OCI-LY3 (cell line): ENCODE results near the gene RAPGEF1.

Experiments
- H2AFZ ChIP-seq: fragments of 200-600, 300-600 bp; shearing (Covaris generic); 2 replicates; pipeline ENCODE4 v1.6.0; 2014; ENCODE audit warnings: antibody characterized with exemption, low read depth, low read length
- H3K27ac ChIP-seq: fragments of 200-600, 300-600 bp; sonication (generic); 2 replicates; pipeline ENCODE4 v1.5.1; 2014; ENCODE audit warnings: mild to moderate bottlenecking, low read length, moderate library complexity, mixed read lengths
- H3K27me3 ChIP-seq: fragments of 200-600, 300-600 bp; sonication (generic); 2 replicates; pipeline ENCODE4 v1.6.1; 2014; ENCODE audit warnings: low read depth, low read length, mixed read lengths
- H3K36me3 ChIP-seq: fragments of 200-600, 300-600 bp; sonication (generic); replicated peaks from 2 replicates; pipeline ENCODE3; 2014; ENCODE audit warnings: low read depth, low read length, mixed read lengths
- H3K4me1 ChIP-seq: fragments of 300-600, 200-600 bp; sonication (generic); 2 replicates; pipeline ENCODE4 v1.6.1; 2014; ENCODE audit warnings: low read length, mixed read lengths
- H3K4me2 ChIP-seq: fragments of 200-600, 300-600 bp; sonication (generic); 2 replicates; pipeline ENCODE4 v1.6.1; 2014; ENCODE audit warnings: low read length, mixed read lengths
- H3K4me3 ChIP-seq: fragments of 300-600, 200-600 bp; sonication (generic); 2 replicates; pipeline ENCODE4 v1.5.1; 2014; ENCODE audit warnings: antibody characterized with exemption, mild to moderate bottlenecking, low read length, moderate library complexity
- H3K79me2 ChIP-seq: fragments of 300-600, 200-600 bp; shearing (Covaris generic); 2 replicates; pipeline ENCODE4 v1.6.1; 2014; ENCODE audit warnings: mild to moderate bottlenecking, low read length, mixed read lengths
- H3K9ac ChIP-seq: fragments of 300-600, 200-600 bp; shearing (Covaris generic); 2 replicates; pipeline ENCODE4 v1.6.0; 2014; ENCODE audit warnings: mild to moderate bottlenecking, low read length, moderate library complexity
- H3K9me3 ChIP-seq: fragments of 200-600, 300-600 bp; shearing (Covaris generic); 2 replicates; pipeline ENCODE4 v1.6.1; 2014; ENCODE audit warnings: low read length, mixed read lengths; ENCODE audit not compliant: insufficient read depth
- H4K20me1 ChIP-seq: fragments of 200-600, 300-600 bp; sonication (generic); 2 replicates; pipeline ENCODE4 v1.6.1; 2016; ENCODE audit warnings: low read length, mixed read lengths; ENCODE audit not compliant: insufficient read depth
- CTCF ChIP-seq: fragments of 200-600, 300-600 bp; sonication (generic); IDR thresholded peaks from 2 replicates; pipeline ENCODE4 v1.5.1; 2014; ENCODE audit warnings: antibody characterized with exemption, low read length, low read depth
- EZH2phosphoT487 ChIP-seq: fragments of 200-600 bp; shearing (Covaris generic); IDR thresholded peaks from 2 replicates; pipeline ENCODE4 v1.6.1; 2018; ENCODE audit warnings: antibody characterized with exemption, mixed run types, low read depth

RAPGEF1 gene

DNA sequence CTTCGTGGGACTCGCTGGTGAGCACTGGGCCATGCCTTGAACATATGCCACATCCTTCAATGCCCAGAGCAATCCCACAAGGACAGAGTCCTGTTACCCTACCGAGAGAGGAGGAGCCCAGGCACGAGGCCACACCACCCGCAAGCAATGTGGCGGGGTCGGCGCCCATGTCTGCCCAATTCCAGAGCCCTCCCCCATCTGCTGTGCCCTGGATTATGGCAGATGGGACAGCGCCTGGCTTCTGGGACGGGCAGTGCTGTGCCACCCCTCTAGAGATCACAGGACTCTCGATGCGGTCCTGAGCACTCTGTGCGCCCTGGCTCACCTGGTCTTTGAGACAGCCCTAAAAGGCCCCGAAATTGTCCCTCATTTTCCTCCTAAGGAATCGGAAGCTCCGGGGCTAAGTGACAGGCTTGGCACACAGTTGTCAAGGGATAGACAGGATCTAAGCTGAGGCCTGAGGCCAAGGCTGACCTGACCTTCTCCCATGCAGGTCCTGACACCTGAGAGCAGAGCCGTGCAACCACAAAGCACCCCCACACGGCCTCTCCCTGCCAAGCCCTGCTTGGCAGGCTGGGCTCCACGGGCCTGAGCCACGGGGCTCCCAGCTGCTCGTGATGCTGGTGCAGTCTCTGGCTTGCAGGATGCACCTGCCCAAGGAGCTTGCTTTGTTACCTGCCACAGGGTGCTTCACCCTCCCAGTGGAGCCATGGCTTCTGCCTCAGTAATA lies 145.8 kb downstream of the RAPGEF1 start:
- Histone ChIP-seq H3K27ac (no peak overlapping the region), H2AFZ (no peak overlapping the region), H4K20me1 (no peaks in the 10 kb centered on the region; the same call in 1 of the 2 replicates), H3K9ac (no peak overlapping the region), H3K27me3 (no peaks in the 10 kb centered on the region), H3K4me3 (no peak overlapping the region), H3K79me2 (no peaks in the 10 kb centered on the region; the same call in 1 of the 2 replicates), H3K4me2 (no peak overlapping the region), H3K9me3 (no peaks in the 10 kb centered on the region), H3K36me3 (peaks cover 89% of the 10 kb centered on the region), H3K4me1 (no peaks in the 10 kb centered on the region)
- TF ChIP-seq CTCF (no peak), EZH2phosphoT487 (no peak)

DNA sequence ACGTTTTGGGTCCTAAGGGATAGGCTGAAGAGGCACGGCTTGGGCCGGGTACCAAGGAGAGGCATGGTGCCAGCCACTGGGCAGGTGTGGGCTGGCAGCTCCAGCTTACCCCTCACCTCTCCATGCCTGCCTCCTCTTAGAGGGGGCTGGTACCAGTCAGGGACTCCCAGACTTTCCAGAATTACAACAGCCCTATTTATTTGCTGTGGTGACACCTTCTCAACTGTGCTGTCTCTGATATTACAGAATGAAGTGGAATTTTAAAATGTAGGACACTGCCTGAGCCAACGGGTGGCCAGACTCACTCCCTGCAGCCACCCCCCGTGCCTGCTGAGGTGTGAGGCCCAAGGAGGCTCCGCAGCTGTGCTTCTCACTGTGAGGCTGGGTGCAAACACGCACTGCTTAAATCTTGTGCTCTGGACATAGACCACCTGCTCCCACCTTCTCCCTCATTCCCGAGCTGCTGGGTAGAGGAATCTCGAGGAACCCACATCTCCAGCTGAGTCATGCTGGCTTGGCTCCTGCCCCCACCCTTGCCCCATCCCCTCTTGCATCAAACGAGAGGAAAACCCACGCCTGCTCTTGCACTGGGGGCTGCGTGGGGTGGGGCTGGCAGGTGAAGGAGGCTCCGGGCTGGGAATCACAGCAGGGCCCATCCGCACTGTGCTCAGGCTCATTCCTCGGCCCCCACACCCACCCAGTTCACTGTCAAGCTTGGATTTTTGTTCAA lies 146.6 kb downstream of the RAPGEF1 start:
- no peak for TF ChIP-seq CTCF
- no peak for TF ChIP-seq EZH2phosphoT487
- Histone ChIP-seq H3K36me3 (peaks cover 93% of the 10 kb centered on the region), H2AFZ (no peak overlapping the region), H3K4me3 (no peak overlapping the region), H3K4me2 (no peak overlapping the region), H3K27ac (no peak overlapping the region), H3K4me1 (no peaks in the 10 kb centered on the region), H3K9ac (no peak overlapping the region), H3K9me3 (no peaks in the 10 kb centered on the region), H4K20me1 (no peaks in the 10 kb centered on the region; the same call in 1 of the 2 replicates), H3K79me2 (no peaks in the 10 kb centered on the region; the same call in 1 of the 2 replicates), H3K27me3 (no peaks in the 10 kb centered on the region)

DNA sequence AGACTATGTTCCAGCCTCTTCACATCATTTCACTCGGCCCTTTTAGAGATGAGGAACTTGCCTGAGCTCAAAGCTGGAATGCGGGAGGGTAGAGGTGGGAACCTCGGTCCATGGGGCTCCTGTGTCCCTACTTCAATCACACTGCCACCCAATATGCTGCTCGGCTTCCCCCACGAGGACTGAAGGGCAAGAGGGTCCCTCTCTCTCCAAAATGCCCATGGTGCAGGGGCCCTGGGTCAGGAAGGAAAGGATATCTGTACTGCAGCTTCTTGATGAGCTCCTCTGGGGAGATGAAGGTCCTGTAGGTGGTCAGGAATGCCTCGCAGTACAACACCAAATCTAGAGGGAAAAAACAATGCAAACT lies 148.0 kb downstream of the RAPGEF1 start:
- no peaks in the 10 kb centered on the region for H3K9me3 ChIP-seq
- no peak overlapping the region for H3K9ac ChIP-seq
- TF ChIP-seq EZH2phosphoT487 (no peak), CTCF (no peak)
- H3K79me2 ChIP-seq: peaks cover 10% of the 10 kb centered on the region; the same call in 1 of the 2 replicates
- peaks cover 5% of the 10 kb centered on the region; the same call in 1 of the 2 replicates for H4K20me1 ChIP-seq
- peaks cover 90% of the 10 kb centered on the region for H3K36me3 ChIP-seq
- no peak overlapping the region for H3K4me2 ChIP-seq
- H3K27ac ChIP-seq: peak overlapping the region; percentile 19
- no peaks in the 10 kb centered on the region for H3K4me1 ChIP-seq
- H2AFZ ChIP-seq: no peak overlapping the region
- H3K27me3 ChIP-seq: no peaks in the 10 kb centered on the region
- H3K4me3 ChIP-seq: no peak overlapping the region
